Measurements from ENCODE around the gene PTTG1IP.

Gene PTTG1IP

GRCh38 chr21:44894687-44895302, 21.3 kb upstream of the PTTG1IP start:
- no peak for DNase-seq

GRCh38 chr21:44893948-44894656, 20.6 kb upstream of the PTTG1IP start:
- no peak for DNase-seq

- no peak for DNase-seq
Measured at GRCh38 chr21:44893278-44893556, 19.7 kb upstream of the PTTG1IP start.

DNA sequence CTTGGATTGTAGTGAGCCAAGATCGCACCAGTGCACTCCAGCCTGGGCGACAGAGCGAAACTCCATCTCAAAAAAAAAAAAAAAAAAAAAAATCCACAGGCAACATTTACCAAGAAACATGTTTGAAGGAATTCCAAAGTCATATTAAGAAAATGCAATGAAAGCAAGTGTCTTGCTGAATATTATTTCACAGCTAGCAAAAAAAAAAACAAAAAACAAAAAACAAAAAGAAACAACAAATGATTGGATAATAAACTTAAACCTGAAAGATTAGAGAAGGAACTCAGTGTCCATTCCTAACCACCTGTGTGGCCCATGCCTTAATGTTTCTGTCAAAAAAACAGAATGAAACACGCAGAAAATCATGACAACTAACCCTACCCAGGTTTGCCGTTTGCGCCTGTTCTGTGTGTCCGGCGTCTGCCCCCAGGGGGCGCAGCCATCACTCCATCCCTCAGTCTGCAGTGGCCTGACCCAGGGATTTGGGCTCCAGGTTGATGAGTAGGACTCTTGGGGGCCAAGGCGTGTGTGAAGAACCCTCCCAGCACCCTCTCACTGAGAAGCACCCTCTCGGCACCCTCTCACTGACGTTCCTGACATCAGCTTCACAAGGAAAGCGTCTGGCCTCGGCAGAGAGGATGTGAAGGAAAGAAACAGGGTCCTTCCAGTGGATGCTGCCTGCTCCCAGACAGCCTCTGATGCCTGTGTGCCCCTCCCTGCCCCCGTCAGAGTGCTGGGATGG, 19.2 kb upstream of the PTTG1IP start:
- no peak for DNase-seq

- DNase-seq = no peak
Measured at GRCh38 chr21:44892095-44892494, 18.6 kb upstream of the PTTG1IP start.

- no peak for DNase-seq
Measured at GRCh38 chr21:44891631-44892031, 18.1 kb upstream of the PTTG1IP start.

- DNase-seq = no peak
Measured at GRCh38 chr21:44890961-44891541, 17.6 kb upstream of the PTTG1IP start.

DNA sequence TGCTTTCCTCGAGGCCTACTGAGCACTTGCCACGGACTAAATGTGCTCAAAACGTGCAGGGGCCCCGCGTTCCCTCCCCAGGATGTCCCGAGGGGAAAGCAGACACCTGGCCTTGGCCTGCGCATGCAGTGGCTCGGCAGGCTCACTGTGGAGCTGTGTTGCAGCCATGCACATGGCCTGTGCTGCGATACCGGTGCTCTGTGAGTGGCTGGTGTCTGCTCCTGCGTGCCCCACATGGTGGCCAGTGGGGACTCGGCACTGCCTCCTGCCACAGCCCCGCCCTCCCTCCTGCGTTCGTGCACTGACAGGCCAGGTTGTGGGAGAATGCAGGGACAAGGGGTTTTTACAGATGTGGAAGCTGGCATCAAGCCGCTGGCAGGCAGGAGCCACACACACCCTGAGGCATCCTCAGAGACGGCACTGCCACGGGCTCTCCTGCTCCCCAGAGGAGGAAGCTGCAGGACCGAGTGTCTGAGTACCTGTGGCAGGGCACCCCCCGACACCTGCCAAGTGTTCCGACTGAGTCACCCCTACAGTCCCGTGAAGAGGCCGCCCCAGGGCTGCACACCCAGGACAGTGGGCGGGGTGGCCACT, 16.9 kb upstream of the PTTG1IP start:
- no peak for DNase-seq

- DNase-seq = no peak
Measured at GRCh38 chr21:44889625-44890337, 16.3 kb upstream of the PTTG1IP start.

- DNase-seq = no peak
Measured at GRCh38 chr21:44888581-44889550, 15.4 kb upstream of the PTTG1IP start.

DNA sequence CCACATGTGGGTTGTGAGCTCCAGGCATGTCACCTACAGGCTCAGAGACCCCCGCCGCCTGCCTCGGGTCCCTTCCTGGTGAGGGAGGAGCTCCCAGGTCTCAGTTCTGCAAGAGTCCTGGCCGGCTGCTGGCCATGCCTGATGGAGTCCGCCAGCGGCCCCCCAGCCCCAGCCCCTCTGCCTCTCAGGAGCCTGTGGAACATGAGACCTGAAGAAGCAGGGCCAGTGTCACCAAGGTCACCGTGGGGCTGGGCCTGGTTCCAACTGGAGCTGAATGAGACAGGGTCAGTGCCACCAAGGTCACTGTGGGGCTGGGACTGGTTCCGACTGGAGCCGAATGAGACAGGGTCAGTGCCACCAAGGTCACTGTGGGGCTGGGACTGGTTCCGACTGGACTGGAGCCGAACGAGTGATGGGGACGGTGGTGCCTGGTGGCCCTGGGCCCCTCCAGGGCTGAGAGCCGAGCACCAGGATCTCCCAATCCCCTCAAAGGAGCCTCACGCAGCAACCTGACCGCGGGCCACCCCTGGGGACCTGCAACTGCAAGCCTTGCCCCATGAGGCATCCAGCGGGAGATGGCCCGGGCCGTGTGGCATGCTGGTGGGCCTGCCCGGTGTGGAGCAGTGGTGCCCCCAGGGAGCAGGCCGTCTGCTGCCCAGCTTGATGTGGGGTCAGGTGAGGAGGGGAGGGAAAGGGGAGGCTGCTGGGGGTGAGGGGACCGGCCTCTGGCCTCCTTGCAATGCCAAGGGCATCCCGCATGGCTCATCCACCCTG, 14.5 kb upstream of the PTTG1IP start:
- DNase-seq = no peak

DNA sequence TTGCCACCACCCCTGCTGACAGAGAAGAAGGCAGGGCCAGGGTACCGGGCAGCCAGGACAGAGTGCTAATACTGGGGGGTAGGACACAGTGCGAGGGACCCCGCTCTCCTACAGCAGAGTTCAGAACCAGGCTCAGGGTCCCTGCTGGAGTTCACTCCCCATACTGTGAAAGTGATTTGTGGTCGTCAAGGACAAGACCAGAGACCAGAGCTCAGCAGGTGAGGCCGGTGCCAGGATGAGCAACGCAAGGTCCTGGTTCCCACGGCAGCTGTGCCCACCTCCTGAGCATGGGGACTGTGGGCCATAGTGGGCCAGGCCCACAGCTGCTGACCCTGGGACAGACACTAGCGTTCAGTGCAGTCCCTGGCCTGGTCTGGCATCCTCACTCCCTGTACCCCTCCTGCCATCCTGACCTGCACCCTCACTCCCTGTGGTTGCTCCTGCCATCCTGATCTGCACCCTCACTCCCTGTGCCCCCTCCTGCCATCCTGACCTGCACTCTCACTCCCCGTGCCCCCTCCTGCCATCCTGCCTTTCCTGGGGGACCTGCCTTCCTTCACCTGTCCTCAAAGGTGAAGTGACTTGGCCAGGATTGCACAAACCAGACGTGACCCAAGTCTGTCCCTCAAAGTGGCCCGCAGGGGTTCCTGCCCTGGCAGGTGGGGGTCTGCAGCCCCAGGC, 13.8 kb upstream of the PTTG1IP start:
- no peak for DNase-seq

GRCh38 chr21:44886113-44887075, 12.9 kb upstream of the PTTG1IP start:
- no peak for DNase-seq

- DNase-seq = no peak
Measured at GRCh38 chr21:44885615-44886014, 12.1 kb upstream of the PTTG1IP start.

GRCh38 chr21:44884097-44884496, 10.6 kb upstream of the PTTG1IP start:
- DNase-seq = no peak

- DNase-seq = no peak
Measured at GRCh38 chr21:44883250-44883649, 9.8 kb upstream of the PTTG1IP start.

- DNase-seq = no peak
Measured at GRCh38 chr21:44881198-44881872, 7.8 kb upstream of the PTTG1IP start.

Data from NCI-H1436 treated with DMSO at 0.1 percent for 48 hours (cell line).